HG03066 (cell line): ENCODE results near the gene SRCAP.

ENCODE experiments used
- ATAC-seq: cut with Tn5 transposase; IDR thresholded peaks from one replicate; pipeline ENCODE4 v1.9.1; 2021; ENCODE audit warnings: low read depth; ENCODE audit not compliant: unreplicated experiment

SRCAP gene

DNA sequence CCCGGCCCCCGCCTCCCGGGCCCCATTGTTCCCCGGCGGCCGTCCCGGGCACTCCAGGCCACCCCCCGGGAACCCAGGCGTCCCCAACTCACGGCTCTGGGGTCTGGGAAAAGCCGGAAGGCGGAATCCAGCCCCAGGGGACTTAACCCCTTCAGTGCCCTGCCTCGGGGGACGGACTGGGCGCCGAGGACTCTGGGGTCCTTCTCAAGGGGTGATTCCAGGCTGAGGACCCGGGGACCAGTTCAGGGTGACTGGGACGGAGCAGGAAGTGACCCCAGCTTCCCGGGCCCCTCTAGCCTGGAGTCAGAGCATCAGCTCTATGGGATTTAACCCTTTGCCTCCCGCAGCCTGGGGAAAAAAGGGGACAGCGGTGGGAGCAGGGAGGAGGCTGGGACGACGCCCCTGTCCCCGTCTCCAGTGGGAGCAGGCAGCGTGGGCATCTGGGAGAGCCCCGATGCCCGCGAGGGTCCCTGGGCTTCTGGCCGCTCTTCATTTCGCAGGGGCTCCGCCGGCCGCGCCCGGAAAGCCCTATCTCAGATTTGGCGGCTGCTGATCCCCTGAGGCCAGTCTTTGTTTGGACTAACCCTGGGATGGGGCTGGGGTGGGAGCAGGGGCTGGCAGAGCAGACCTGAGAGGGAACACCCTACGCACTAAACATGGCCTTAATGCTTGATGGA is 88.1 kb downstream of the SRCAP start, which contains the start of gene ZNF629:
Gene ZNF629, minus strand, starts transcription at position 270 of the 677 bp plus-strand sequence. CDS start 2,723 bp downstream, outside the sequence.
- no peak for ATAC-seq

- no peak for ATAC-seq
Observed at GRCh38 chr16:30787613-30788378, 88.8 kb downstream of the SRCAP start.
